ENCODE data around the gene LRMDA.

DNA sequence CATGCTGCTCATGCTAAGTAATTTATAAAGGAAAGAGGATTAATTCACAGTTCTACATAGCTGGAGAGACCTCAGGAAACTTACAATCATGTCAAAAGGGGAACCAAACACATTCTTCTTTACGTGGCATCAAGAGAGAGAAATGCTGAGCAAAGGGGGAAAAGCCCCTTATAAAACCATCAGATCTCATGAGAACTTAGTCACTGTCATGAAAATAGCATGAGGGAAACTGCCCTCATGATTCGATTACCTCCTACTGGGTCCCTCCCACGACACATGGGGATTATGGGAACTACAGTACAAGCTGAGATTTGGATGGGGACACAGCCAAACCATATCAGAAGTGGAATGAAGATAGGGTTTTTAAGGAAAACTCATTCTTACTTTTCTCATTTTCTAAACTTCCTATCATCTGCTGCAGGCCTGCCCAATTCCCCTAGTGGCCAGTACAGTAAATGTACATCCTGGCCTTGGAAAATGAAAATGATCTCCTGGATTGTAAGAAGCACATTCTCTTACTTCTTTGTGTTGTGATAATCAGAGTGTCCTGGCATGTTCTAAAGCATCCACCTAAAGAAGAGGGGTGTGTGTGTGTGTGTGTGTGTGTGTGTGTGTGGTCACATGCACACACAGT lies 421.5 kb downstream of the LRMDA start:
- TF ChIP-seq YY1 (IDR thresholded peaks at IDR 0.05; ENCODE audit: low read depth) (no peak), EP300 (IDR thresholded peaks at IDR 0.05; ENCODE audit: borderline replicate concordance) (no peak), REST (IDR thresholded peaks at IDR 0.05; ENCODE audit: low read depth) (no peak), MAX (IDR thresholded peaks at IDR 0.05) (no peak), TCF12 (IDR thresholded peaks at IDR 0.05; ENCODE audit: low read depth) (no peak), USF1 (IDR thresholded peaks at IDR 0.05) (no peak), TAF1 (IDR thresholded peaks at IDR 0.05; ENCODE audit: low read depth) (no peak), RAD21 (IDR thresholded peaks at IDR 0.05; ENCODE audit: low read depth) (no peak), TEAD4 (IDR thresholded peaks at IDR 0.05) (no peak), CEBPB (IDR thresholded peaks at IDR 0.05) (no peak), ZBTB7A (IDR thresholded peaks at IDR 0.05; ENCODE audit: low read depth) (no peak), FOXM1 (IDR thresholded peaks at IDR 0.05; ENCODE audit: borderline replicate concordance, low read depth) (no peak), NFIC (IDR thresholded peaks at IDR 0.05) (no peak)

Measured in Ishikawa (cell line).